ENCODE measurements around the gene DPF3.

Gene DPF3

GRCh38 chr14:72893636-72894322, at the start of gene DPF3:
Gene DPF3, minus strand, starts transcription at chr14:72894101. Its CDS starts 13 bp downstream, at chr14:72894088.
- DNase-seq (ENCODE audit: low spot score): peak; percentile 94

DNA sequence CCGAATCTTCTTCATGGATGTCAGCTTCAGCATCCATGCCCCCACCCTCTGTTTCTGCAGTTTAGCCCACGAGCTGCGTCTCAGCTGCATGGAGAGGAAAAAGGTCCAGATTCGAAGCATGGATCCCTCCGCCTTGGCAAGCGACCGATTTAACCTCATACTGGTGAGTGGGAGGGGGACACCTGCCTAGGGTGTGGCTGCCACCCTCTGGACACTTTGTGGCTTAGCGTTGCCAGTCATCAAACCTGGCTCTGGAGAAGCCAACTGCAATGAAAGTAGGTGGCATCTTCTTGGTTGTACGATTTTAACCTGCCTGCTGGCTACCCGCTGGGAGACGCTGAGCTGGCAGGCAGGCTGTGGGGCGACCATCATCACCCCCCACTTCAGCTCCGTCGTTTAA, 49.0 kb upstream of the DPF3 start:
- no peak for DNase-seq (ENCODE audit: low spot score)

DNA sequence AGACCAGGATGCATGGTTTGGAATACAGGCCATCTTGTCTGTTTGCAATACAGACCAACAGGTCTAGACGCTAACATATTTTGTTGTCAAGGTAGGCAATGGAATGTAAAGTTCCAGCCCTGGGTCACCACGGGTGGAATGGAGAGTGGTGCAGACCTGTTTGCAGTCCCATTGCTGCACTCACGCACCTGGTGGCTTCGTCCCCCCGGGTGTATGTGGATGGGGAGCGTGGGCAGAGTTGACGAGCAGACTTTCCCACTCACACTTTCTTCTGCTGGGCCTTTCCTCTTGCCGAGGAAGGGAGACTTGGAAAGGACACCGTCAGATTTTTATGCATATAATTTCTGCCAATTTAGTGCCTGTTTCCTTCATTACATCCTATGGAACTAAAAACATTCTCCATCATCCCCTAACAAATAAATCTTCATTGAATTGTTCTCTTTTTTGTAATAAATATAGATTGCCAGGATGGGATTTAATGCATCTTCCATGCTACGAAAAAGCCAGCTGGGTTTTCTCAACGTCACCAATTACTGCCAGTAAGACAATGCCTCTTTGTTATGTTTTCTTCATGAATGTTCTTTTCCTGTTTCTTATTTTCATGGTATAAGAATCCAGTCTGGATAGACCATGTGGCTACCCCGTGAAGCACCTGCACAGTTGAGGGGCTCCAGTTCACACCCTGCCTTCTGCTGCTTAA, 47.5 kb upstream of the DPF3 start:
- no peak for DNase-seq (ENCODE audit: low spot score)

GRCh38 chr14:72939630-72940029, 45.7 kb upstream of the DPF3 start:
- no peak for DNase-seq (ENCODE audit: low spot score)

- no peak for DNase-seq (ENCODE audit: low spot score)
Observed at GRCh38 chr14:72932893-72933292, 39.0 kb upstream of the DPF3 start.

DNA sequence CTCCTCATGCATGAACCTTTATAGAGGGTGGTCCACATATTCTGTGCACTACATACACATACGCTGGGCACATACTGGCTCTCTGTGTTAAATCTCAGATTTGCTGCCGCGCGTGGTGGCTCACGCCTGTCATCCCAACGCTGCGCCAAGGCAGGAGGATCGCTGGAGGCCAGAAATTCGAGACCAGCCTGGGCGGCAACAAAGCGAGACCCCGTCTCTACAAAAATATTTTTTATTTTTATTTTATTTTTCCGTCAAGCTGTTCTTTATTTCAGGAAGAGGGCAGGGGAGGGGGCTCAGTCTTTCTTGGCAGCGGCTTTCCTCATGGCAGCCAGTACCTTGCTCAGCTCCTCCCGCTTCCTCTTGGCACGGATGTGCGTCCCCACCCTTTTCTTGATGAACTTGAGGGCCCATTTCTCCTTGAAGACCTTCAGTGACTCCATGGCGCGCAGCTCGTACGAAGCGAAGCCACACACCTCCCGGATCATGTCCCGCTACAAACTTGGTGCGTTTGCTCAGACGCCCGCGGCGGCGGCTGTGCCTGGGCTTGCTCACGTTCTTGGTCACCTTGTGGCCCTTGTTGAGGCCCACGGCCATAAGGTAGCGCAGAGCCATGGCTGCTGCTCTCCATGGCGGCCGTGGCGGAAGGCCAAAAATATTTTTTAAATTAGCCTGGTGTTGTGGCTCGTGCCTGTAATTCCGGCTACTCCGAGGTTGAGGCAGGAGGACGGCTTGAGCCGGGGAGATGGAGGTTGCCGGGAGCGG, 35.6 kb upstream of the DPF3 start:
- DNase-seq (ENCODE audit: low spot score): no peak

GRCh38 chr14:72928872-72929271, 35.0 kb upstream of the DPF3 start:
- DNase-seq (ENCODE audit: low spot score): no peak

DNA sequence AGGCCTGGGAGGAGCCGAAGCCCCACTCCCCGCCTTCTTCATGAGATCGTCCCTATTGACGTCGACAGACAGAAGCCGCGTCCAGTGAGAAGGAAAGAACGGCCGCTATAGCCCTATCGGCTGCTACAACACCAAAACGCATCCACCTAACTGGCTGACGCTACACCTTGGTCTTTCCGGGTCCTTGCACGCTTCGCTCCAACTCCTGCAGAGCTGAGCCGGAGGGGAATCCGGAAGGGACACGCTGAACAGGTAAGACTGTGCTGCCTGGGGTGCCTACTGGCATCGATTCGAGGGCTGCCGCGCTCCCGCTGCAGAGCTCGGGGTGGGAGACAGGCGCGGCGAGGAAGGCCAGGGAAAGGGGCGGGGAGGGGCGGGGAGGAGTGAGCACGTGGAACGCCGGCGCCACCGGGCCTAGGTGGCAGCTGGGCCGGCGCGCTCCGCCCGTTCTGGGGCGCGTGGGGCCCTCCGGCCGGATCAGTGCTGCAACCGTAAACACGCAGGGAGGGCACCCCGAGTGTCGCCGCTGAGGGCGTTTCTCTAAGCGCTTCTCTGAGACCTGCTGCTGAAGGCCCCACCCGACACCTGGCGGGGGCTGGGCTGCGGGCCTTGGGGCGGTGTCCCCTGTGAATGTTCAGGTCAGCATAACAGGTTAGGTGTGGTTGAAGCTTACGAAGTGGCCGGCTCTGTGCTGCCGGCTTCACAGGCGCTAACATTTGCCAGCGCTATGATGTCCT, 32.6 kb upstream of the DPF3 start, which contains the start of gene DCAF4:
TSS of gene DCAF4 (plus strand) at position 173 of the 737 bp plus-strand sequence. CDS start 11,515 bp downstream, outside the sequence.
- peak; percentile 94 for DNase-seq (ENCODE audit: low spot score)

DNA sequence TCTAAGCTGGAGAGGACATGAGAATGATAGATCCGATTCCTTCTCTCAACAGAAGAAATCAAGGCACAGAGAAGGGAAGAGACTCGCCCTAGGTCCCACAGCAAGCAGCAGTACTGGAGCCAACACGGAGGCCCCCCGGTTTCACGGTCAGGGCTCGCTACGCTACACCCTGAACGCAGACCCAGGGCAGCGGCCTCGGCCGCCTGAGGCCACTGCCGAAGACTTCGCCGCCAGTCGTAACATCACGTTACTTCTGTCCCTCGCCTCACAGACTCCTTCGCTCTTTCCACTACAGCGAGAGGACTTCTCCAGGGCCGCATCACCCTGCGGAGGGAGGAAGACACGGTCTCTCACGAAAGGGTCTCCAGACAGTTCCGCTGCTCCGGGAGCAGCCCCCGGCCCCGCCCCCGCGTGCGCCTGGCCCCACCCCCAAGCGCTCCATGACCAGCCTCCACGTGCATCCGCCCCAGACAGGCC, 32.0 kb upstream of the DPF3 start:
- no peak for DNase-seq (ENCODE audit: low spot score)

DNA sequence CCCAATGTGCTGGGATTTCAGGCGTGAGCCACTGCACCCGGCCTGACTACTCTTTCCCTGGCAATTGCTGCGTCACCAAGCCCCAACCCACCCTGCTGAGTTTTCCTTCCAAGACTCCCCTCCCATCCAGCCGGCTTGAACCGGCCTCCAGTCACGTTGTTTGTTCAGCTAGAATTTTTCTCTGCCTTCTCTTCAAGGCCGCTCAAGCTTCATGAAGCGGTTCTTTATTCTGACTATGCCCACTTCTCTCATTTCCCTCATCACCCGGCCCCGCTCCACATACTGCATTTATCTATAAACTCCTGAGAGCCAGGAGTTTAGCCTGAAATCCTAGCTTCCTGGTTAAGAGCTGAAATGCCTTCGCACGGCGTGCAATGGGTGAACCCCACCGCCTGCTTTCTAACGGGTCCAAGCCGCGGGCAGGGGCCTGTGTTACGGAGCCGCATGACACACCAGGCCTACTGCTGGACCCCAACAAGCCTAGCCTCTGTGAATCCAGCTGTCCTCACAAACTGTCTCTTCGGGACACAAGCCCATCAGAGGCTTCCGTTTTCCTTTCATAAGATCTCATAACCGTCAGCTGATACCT, 31.4 kb upstream of the DPF3 start:
- no peak for DNase-seq (ENCODE audit: low spot score)

GRCh38 chr14:72924337-72924736, 30.4 kb upstream of the DPF3 start:
- DNase-seq (ENCODE audit: low spot score): no peak

DNA sequence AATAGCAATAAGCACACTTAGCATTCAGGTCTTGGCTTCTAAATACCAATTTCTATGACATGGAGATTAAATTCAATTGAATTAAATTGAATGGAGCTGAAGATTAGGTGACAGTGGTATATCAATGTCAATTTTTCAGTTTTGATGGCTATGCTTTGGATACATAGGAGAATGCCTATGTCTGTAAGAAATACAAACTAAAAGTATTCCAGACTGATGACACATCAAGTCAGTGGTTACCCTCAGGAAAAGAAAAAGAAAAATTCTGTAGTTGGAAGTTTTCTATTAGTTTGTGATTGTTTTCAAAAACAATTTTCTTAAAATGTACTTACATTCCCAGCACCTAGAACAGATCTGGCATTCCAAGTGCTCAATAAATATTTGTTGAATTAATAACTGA, 27.5 kb upstream of the DPF3 start:
- no peak for DNase-seq (ENCODE audit: low spot score)

- DNase-seq (ENCODE audit: low spot score): no peak
Observed at GRCh38 chr14:72920008-72920407, 26.1 kb upstream of the DPF3 start.

DNA sequence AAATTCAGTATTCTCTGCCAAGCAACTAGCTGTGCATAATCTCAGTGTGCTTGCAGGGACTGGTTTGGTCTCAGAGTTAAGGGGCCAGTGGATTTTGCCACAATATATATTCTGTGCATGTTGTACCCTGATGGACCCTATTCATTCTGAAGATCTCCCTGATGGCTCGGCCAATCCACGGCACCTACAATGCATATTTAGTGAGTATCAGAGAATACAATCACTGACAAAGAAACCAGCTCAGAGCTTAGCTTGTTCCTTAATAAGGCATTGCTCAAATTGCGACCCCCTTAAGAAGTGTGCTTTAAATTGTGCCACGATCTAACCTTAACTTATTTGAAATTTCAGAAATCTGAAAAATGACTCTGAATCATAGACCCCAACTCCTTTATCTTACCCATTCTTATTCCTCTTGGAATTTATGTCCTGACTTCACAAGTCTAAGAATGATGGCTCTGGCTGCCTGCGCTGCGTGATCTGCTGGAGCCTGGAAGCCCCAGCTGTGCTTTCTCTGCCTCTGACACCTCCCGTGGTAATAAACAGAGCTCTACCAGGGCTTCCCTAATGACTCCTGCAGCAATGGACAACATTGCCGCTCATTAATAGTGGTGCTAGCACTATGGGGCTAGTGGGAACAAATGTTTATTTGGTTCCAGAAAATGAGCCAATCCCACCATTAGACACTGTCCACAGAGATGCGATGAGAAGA, 23.3 kb upstream of the DPF3 start:
- DNase-seq (ENCODE audit: low spot score): no peak

- no peak for DNase-seq (ENCODE audit: low spot score)
Observed at GRCh38 chr14:72916174-72916573, 22.3 kb upstream of the DPF3 start.

DNA sequence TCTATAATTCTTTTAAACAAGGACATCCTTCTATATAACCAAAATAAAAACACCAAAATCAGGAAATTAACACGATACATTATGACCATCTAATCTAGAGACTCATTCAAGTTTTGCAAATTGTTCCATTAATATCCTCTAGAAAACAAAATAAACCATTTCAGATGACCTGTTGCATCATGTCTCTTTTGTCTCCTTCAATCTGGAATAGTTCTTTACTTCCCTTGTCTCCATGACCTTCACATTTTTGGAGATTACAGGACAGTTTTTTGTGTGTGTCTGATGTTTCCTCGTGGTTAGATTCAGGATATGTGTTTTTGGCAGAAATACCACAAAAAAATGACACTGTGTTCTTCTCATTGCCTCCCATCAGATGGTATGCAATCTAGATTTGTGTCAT, 19.9 kb upstream of the DPF3 start:
- no peak for DNase-seq (ENCODE audit: low spot score)

- DNase-seq (ENCODE audit: low spot score): no peak
Observed at GRCh38 chr14:72909163-72909562, 15.3 kb upstream of the DPF3 start.

DNA sequence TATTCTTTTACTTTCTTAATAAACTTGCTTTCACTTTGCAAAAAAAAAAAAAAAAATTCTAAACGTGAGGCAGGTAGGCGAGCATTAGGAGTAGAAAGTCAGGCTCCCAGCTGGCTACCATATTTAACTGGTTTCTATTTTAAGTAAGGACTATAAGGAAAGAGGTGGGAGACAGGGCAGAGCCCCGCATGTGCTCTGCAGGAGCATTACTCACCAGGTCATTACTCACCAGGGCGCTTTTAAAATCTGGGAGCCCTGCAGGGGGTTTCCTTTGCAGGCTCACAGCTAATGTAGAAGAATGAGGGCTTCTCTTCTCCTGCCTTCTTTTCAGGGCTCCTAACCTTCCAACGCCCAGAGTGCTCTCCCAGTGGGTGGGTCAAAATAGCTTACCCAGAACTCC, 14.0 kb upstream of the DPF3 start:
- DNase-seq (ENCODE audit: low spot score): no peak

GRCh38 chr14:72906879-72907278, 13.0 kb upstream of the DPF3 start:
- DNase-seq (ENCODE audit: low spot score): no peak

DNA sequence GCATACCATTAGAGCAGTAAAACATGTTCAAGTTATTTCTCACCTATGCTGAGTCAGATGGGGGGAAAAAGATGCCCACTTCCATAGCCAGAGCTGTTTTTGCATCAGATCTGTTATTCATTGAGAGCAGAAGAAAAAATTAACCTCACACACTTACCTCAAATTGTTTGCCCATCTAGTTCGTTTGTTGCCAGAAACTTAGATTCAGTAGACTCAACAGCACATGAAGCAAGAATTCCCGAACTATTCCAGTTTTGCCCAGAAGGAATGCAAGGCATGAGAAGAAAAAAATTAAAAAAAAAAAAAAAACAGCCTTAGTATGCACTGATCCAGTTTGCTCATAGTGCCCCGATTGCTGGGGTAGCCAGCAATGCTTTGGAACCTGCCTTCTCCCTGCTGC, 12.4 kb upstream of the DPF3 start:
- DNase-seq (ENCODE audit: low spot score): no peak

Measured in CD4-positive, alpha-beta T cell treated with Interleukin-15 for 4 hours (primary cell).